Upper lobe of left lung (tissue), 6 donors: ENCODE data around the gene LRBA. TPM values are rescaled to one million over a fixed set of nuclear protein-coding genes. Genes with fewer than 3 reads are reported as not detected.

ENCODE experiments used
- ATAC-seq, 2 donors: fragments of 200-7000 bp; cut with Tn5 transposase; one replicate each; pipeline ENCODE4 v1.9.1; 2022; ENCODE audit warnings: mild to moderate bottlenecking in 2 of 2, moderate library complexity in 2 of 2; ENCODE audit not compliant: low FRiP score in 2 of 2
- DNase-seq, 2 donors: peaks; one replicate each; pipeline ENCODE4 v3.0.0-alpha.2; 2019 to 2020
- H3K27ac ChIP-seq, 4 donors: fragments of 200-600 bp; sonication (generic); one replicate each; pipeline ENCODE4 v1.5.1; 2016 to 2019
- H3K27me3 ChIP-seq, 4 donors: fragments of 200-600 bp; sonication (generic); one replicate each; pipeline ENCODE4 v1.5.1; 2017 to 2019
- H3K36me3 ChIP-seq, 4 donors: fragments of 200-600 bp; sonication (generic); one replicate each; pipeline ENCODE4 v1.5.1; 2016 to 2019
- H3K4me1 ChIP-seq, 4 donors: fragments of 200-600 bp; sonication (generic); one replicate each; pipeline ENCODE4 v1.5.1; 2018 to 2019
- H3K4me3 ChIP-seq, 4 donors: fragments of 200-600 bp; sonication (generic); one replicate each; pipeline ENCODE4 v1.5.1; 2017 to 2019; ENCODE audit warnings: mild to moderate bottlenecking in 2 of 4, moderate library complexity in 1 of 4
- H3K9me3 ChIP-seq, 4 donors: fragments of 200-600 bp; sonication (generic); one replicate each; pipeline ENCODE4 v1.5.1; 2018 to 2019
- CTCF ChIP-seq, 6 experiments: fragments of 450-650 bp in 4 of 6; fragments of 200-600 bp in 2 of 6; sonication (generic) in 2 of 6; IDR thresholded peaks; one replicate each; pipeline ENCODE4 v1.5.1; 2016 to 2019; ENCODE audit warnings: antibody characterized with exemption in 6 of 6
- EP300 ChIP-seq, 4 donors: sonication (generic); formaldehyde crosslinking; IDR thresholded peaks; one replicate each; pipeline ENCODE4 v1.5.1; 2017; ENCODE audit warnings: antibody characterized with exemption in 4 of 4, control low read depth in 2 of 4
- POLR2A ChIP-seq, 4 donors: fragments of 450-650 bp; IDR thresholded peaks; one replicate each; pipeline ENCODE4 v1.5.1; 2016 to 2017; ENCODE audit warnings: antibody characterized with exemption in 4 of 4, mild to moderate bottlenecking in 2 of 4
- POLR2AphosphoS5 ChIP-seq, 2 donors: sonication (generic); formaldehyde crosslinking; IDR thresholded peaks; one replicate each; pipeline ENCODE4 v1.5.1; 2017; ENCODE audit warnings: antibody characterized with exemption in 2 of 2
- WGBS, 2 donors: methylation state at CpG; one replicate each; pipeline ENCODE4 v1.1.5; 2017 to 2018; 5-methylcytosine and 5-hydroxymethylcytosine counted together
- total RNA-seq, 6 donors: library from RNA; depleted of rRNA in 4 of 6; stranded (reverse); fragments of >200 nt in 4 of 6; gene quantifications; one replicate each; pipeline versions ENCODE4 v1.1.0 to v1.2.1, GENCODE V29; 2016 to 2021
- donor health status: DM: no; HTN: no; CAD: no; lungs with moderate emphysema.
- donor health status: DM: no; HTN: yes; CAD: no; lungs with severe emphysema.

Gene LRBA
- total RNA-seq, 6 donors from 2014 or later = 34.7 to 139 (median 56.4) TPM

DNA sequence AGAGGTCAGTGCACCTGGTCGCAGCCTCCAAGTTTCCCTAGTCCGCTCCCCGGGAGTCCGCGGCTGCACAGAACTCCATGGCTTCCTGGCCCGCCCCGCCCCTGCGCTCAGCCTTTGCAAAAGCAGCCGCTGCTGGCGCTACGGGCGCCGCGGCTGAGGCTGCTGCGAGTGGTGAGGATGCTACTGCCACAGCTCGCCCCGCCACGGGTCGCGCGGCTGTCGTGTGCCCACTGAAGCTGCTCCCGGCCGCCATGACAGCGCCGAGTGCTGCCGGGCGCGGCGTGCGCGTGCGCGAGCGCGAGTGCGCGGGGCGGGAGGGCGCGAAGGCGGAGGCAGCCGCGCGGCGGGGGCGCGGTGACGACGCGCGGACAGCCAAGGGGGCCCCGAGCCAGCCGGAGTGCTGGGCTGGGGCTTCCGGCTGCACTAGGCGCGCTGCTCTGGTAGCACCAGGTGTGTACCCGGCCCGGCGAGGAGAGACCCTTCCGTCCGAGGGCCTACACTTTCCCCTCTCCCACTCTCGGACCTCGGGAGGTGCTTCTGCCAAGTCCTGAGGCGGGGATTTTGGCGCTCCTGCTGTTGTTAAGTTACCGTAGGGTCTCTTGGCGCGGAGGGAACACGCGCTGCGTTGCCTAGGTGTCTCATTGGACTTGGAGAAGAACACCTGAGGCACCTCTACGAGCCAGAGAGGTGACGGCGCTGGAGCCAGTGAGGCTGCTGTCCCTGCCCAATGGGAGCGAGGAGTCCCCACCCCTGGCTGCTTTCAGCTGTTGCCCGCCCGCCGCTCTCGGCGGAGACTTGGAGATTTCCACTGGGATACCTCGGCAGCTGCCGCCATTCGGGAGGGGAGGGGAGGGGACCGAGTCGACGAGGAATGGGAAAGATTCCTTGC is 619 bp upstream of the LRBA start:
- no peaks in the 10 kb centered on the region for H3K27me3 ChIP-seq
- peak; percentile 90 to 96 for DNase-seq
- H3K9me3 ChIP-seq = no peaks in the 10 kb centered on the region
- peak; percentile 94 to 97 for ATAC-seq
- TF ChIP-seq POLR2A (IDR thresholded peaks at IDR 0.05) (peak; percentile 4 to 92 (median 78)), POLR2AphosphoS5 (IDR thresholded peaks at IDR 0.05) (peak; percentile 64 to 77), CTCF (IDR thresholded peaks at IDR 0.05) (peak in 4 of 6 experiments; percentile 19 to 44 (median 23)), EP300 (IDR thresholded peaks at IDR 0.05) (no peak)
- H3K27ac ChIP-seq = peak overlapping the region; percentile 94 to 98 (median 96)
- peaks cover 10 to 30% (median 13%) of the 10 kb centered on the region in 4 donors for H3K4me1 ChIP-seq
- no peaks in the 10 kb centered on the region for H3K36me3 ChIP-seq
- 0 to 1% methylated on average over 1 to 36 of the region's 87 CpGs for WGBS, 2 donors
- H3K4me3 ChIP-seq = peak overlapping the region; percentile 91 to 99 (median 99)

- Histone ChIP-seq H3K4me3 (peak overlapping the region in 3 of 4 donors; percentile 91 to 99 (median 99)), H3K27me3 (no peaks in the 10 kb centered on the region), H3K4me1 (peaks cover 10 to 30% (median 13%) of the 10 kb centered on the region in 4 donors), H3K36me3 (no peaks in the 10 kb centered on the region), H3K9me3 (no peaks in the 10 kb centered on the region), H3K27ac (peak overlapping the region; percentile 94 to 98 (median 96))
- DNase-seq (no peak), ATAC-seq (no peak)
- no peak for TF ChIP-seq POLR2AphosphoS5 (IDR thresholded peaks at IDR 0.05)
- no peak for TF ChIP-seq EP300 (IDR thresholded peaks at IDR 0.05)
- no peak for TF ChIP-seq POLR2A (IDR thresholded peaks at IDR 0.05)
- TF ChIP-seq CTCF (IDR thresholded peaks at IDR 0.05) = no peak
- 9 to 13% methylated on average over 4 of the region's 4 CpGs for WGBS, 2 donors
These were observed 1.1 kb downstream of the LRBA start for GRCh38 chr4:151013944-151014343.

- Histone ChIP-seq H3K27me3 (no peaks in the 10 kb centered on the region), H3K9me3 (no peaks in the 10 kb centered on the region), H3K4me3 (peak overlapping the region in 3 of 4 donors; percentile 6 to 99 (median 91)), H3K36me3 (no peaks in the 10 kb centered on the region), H3K4me1 (peaks cover 10 to 30% (median 13%) of the 10 kb centered on the region in 4 donors), H3K27ac (no peak overlapping the region)
- WGBS, 2 donors = 13 to 17% methylated on average over 1 of the region's 1 CpG
- TF ChIP-seq CTCF (IDR thresholded peaks at IDR 0.05) (no peak), POLR2AphosphoS5 (IDR thresholded peaks at IDR 0.05) (no peak), EP300 (IDR thresholded peaks at IDR 0.05) (no peak), POLR2A (IDR thresholded peaks at IDR 0.05) (no peak)
- ATAC-seq (no peak), DNase-seq (no peak)
These were observed 1.6 kb downstream of the LRBA start for GRCh38 chr4:151013491-151013890.

DNA sequence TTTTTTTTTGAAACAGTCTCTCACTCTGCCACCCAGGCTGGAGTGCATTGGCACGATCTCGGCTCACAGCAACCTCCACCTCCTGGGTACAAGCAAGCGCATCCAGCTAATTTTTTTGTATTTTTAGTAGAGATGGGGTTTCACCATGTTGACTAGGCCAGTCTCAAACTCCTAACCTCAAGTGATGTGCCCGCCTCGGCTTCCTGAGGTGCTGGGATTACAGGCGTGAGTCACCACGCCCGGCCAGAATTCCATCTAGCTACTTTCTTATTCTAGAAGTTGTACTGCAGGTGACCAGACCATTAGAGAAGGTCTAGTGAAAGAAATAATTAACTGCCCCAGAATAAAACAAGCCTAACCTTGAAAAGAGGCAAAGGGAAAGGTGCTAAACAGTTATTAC is 2.3 kb downstream of the LRBA start:
- no peak overlapping the region for H3K27ac ChIP-seq
- no peak for TF ChIP-seq EP300 (IDR thresholded peaks at IDR 0.05)
- no peak for TF ChIP-seq POLR2A (IDR thresholded peaks at IDR 0.05)
- no peak for TF ChIP-seq CTCF (IDR thresholded peaks at IDR 0.05)
- TF ChIP-seq POLR2AphosphoS5 (IDR thresholded peaks at IDR 0.05) = no peak
- H3K9me3 ChIP-seq = no peaks in the 10 kb centered on the region
- peaks cover 10 to 30% (median 13%) of the 10 kb centered on the region in 4 donors for H3K4me1 ChIP-seq
- H3K4me3 ChIP-seq = peak overlapping the region in 3 of 4 donors; percentile 6 to 99 (median 91)
- ATAC-seq = no peak
- WGBS, 2 donors = 60 to 61% methylated on average over 8 of the region's 8 CpGs
- no peaks in the 10 kb centered on the region for H3K36me3 ChIP-seq
- H3K27me3 ChIP-seq = no peaks in the 10 kb centered on the region
- DNase-seq = peak in 1 of 2 donors; percentile 56
